ENCODE data around the gene PDCD1LG2. TPM values are rescaled to one million over a fixed set of nuclear protein-coding genes. Genes with fewer than 3 reads are reported as not detected.
"Not testable (repeated sequence)": the region's sequence is repeated elsewhere in the genome, so short reads cannot be mapped to it uniquely, and the experiment has no call there.

Gene PDCD1LG2
- total and polyA plus RNA-seq, 8 donors = 0.18 to 2.3 (median 0.87) TPM; not detected in 2

- TF ChIP-seq EP300 (IDR thresholded peaks at IDR 0.05) (no peak), CTCF (IDR thresholded peaks at IDR 0.05) (no peak), POLR2AphosphoS5 (IDR thresholded peaks at IDR 0.05) (no peak), POLR2A (IDR thresholded peaks at IDR 0.05) (no peak)
- intact Hi-C loops (cut with DNase I; ENCODE audit: low total_unique reads) = no loop called here
Measured at GRCh38 chr9:5492965-5493678, 17.2 kb upstream of the PDCD1LG2 start.

GRCh38 chr9:5493679-5494511 is 16.4 kb upstream of the PDCD1LG2 start:
- 68 to 82% (median 81%) methylated on average over 8 of the region's 8 CpGs for WGBS, 5 donors
- H3K36me3 ChIP-seq = no peaks in the 10 kb centered on the region
- H3K4me1 ChIP-seq = no peaks in the 10 kb centered on the region
- H3K27me3 ChIP-seq = no peaks in the 10 kb centered on the region
- intact Hi-C loops (cut with DNase I; ENCODE audit: low total_unique reads) = no loop called here
- no peak for TF ChIP-seq CTCF (IDR thresholded peaks at IDR 0.05)
- TF ChIP-seq POLR2A (IDR thresholded peaks at IDR 0.05) = no peak
- no peak for TF ChIP-seq POLR2AphosphoS5 (IDR thresholded peaks at IDR 0.05)
- no peak for TF ChIP-seq EP300 (IDR thresholded peaks at IDR 0.05)
- H3K9me3 ChIP-seq = no peaks in the 10 kb centered on the region
- H3K27ac ChIP-seq = peak overlapping the region in 2 of 5 donors; percentile 47 to 59
- peak in 1 of 2 donors; percentile 20 for DNase-seq
- no peak overlapping the region for H3K4me3 ChIP-seq

More at GRCh38 chr9:5492965-5493678, 17.2 kb upstream of the PDCD1LG2 start:
- DNase-seq = no peak
- no peaks in the 10 kb centered on the region for H3K27me3 ChIP-seq
- WGBS, 5 donors = 55 to 96% (median 81%) methylated on average over 1 of the region's 1 CpG
- H3K36me3 ChIP-seq = no peaks in the 10 kb centered on the region
- H3K4me3 ChIP-seq = no peak overlapping the region
- no peaks in the 10 kb centered on the region for H3K9me3 ChIP-seq
- H3K4me1 ChIP-seq = no peaks in the 10 kb centered on the region
- peak overlapping the region in 1 of 5 donors; percentile 47 for H3K27ac ChIP-seq

GRCh38 chr9:5494765-5495164 is 15.6 kb upstream of the PDCD1LG2 start:
- intact Hi-C loops (cut with DNase I; ENCODE audit: low total_unique reads); H3K9me3 ChIP-seq; DNase-seq; H3K4me3 ChIP-seq; H3K27ac ChIP-seq; H3K4me1 ChIP-seq; H3K27me3 ChIP-seq; H3K36me3 ChIP-seq: not testable (repeated sequence)
- WGBS, 5 donors = 60 to 72% (median 66%) methylated on average over 3 of the region's 3 CpGs

GRCh38 chr9:5499157-5499556 is 11.2 kb upstream of the PDCD1LG2 start:
- DNase-seq = no peak
- Histone ChIP-seq H3K4me1 (peaks cover 0 to 9% (median 3%) of the 10 kb centered on the region in 4 donors), H3K27me3 (no peaks in the 10 kb centered on the region), H3K27ac (peak overlapping the region in 2 of 5 donors; percentile 38 to 47), H3K4me3 (no peak overlapping the region), H3K36me3 (no peaks in the 10 kb centered on the region), H3K9me3 (peaks cover 0 to 3% (median 0%) of the 10 kb centered on the region in 4 donors)
- 93 to 100% (median 97%) methylated on average over 1 of the region's 1 CpG for WGBS, 5 donors
- no peak for TF ChIP-seq POLR2AphosphoS5 (IDR thresholded peaks at IDR 0.05)
- TF ChIP-seq EP300 (IDR thresholded peaks at IDR 0.05) = no peak
- TF ChIP-seq CTCF (IDR thresholded peaks at IDR 0.05) = no peak
- no peak for TF ChIP-seq POLR2A (IDR thresholded peaks at IDR 0.05)
- intact Hi-C loops (cut with DNase I; ENCODE audit: low total_unique reads) = no loop called here

Measured in stomach (tissue), 9 donors.